Measurements from ENCODE around the gene ROR2.
"Not testable (repeated sequence)": the region's sequence is repeated elsewhere in the genome, so short reads cannot be mapped to it uniquely, and the experiment has no call there.

The ROR2 gene

DNA sequence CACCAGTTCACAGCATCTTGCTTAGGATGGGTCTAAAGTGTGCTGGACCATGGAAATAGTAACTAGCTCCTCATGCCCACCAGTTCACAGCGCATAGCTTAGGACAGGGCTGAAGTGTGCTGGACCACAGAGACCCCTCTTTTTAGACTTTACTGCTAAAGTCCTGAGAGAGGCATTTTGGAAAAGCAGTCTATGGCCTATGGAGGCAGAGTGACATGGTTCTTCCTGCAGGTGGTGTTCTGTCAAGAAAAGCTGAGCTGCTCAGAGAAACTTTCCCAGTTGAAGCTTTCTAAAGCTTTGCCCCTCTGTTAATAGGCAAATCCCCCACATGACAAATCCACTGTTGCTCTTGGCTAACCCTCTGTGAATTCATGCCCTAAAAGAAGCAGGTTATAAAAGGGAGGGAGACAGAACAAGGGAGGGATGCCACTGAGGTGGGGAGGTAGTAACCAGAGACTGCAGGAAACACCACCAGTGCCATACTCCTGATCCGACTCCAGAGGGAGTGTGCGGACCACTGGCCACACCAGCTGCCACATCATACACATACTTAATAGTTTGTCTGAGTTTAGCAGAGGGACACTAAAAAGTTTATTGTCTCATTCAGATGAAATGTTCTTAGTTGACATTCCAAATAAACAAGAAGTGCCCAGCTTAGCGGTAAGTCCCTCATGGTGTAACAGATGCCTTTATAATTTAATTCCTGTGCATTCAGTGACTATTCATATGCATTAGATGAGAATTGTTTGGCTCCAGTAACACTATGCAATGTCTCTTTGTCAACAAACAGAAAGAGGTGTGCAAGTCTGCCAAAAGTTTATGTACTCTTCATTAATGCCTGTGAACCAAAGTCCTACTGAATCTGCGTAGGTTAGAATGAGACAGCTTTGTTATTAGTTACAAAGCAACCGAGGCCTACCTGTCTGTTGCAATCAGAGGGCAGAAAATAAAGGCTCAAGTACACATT, 290.2 kb downstream of the ROR2 start:
- no peak for DNase-seq

DNA sequence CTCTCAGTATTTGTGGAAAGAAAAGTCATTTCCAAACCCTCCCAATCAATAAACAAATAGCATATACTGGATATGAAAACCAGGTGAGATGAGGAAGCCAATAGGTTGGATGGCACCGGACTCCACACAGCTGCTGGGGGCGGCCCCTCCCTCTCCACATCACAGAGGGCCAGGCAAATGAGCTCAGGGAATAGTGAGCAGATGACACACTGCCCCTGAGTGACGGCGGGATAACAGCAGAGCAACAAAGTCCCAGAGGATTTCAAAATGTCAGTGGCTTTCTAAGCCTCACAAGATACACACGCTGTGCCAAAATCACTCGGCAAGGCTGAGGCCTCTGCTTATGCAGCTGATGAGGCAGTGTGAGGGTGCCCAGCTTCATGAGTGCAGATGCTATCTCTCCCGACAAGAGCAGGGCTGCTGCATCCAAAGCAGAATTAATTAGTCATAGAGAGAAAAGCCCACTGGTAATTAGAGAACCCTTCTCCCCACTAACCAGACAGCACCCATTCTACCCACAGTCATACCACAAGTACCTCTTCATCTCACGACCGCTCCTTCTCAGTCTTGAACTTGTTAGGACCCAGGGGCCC, 291.4 kb downstream of the ROR2 start:
- DNase-seq: no peak

DNA sequence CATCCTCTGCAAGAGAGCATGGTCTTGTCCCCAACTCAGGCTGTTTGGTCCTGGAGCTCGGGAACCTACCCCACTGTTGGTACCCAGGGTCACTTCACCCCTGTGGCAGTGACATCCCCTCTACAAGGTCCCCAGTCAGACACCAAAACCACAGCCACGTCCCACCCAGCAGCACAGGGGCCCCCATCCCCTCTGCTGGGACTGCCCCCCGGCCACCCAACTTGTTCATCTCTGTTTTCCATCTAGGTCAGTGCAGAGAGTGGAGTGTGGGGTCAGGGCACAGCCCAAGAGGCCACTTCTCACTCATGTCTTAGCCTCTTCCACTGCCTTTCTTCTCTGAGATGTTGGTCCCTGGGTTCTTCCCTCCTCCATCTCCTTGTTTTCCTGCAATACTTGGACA, 292.5 kb downstream of the ROR2 start:
- DNase-seq: no peak

DNA sequence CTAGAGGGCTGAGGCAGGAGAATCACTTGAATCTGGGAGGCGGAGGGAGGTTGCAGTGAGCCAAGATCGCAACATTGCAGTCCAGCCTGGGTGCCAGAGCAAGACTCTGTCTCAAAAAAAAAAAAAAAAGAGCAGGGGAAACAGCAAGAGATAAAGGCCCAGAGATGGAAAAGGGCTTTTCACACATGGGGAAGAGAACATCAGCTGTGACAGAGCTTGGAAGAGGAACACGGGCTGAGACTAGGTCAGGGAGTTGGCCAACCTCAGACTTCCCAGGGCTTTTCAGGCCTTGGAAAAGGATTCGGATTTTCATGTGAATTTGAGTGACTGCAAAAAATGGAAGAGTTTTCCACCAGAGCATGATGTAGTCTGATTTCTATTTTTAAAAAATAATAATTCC, 294.4 kb downstream of the ROR2 start:
- no peak for DNase-seq

DNA sequence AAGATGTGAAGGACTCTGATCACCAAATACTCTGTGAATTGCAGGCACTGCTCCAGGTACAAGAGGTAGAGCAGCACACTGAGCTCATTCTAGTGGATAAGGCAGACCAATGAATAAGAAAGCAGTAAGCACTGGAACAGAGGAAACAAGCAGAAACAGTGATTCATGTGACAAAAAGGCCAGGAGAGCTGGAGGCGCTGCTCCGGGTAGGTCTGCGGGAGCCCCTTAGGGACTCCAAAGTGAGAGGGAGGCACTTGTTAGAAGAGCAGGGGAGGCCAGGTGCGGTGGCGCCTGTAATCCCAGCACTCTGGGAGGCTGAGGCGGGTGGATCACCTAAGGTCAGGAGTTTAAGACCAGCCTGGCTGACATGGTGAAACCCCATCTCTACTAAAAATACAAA, 294.8 kb downstream of the ROR2 start:
- DNase-seq: no peak

DNA sequence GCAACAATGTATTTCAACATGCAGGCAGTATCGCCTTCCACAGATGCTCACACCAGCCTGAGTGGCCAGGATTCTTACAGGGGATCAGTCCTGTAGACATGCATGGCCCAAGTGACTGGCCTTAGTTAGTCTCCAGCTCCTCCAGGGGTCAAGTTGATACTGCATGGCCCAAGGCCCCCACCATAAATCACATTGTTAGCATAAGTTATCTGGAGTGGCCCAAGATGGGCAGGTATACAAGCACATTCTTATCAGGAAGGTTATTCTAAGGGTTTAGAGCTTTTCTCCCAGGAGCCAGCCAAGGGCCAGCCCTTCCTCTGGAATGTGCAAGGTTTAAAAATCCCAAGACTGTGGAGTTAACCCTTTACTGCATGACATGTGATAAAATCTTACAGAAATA, 295.5 kb downstream of the ROR2 start:
- DNase-seq: no peak

DNA sequence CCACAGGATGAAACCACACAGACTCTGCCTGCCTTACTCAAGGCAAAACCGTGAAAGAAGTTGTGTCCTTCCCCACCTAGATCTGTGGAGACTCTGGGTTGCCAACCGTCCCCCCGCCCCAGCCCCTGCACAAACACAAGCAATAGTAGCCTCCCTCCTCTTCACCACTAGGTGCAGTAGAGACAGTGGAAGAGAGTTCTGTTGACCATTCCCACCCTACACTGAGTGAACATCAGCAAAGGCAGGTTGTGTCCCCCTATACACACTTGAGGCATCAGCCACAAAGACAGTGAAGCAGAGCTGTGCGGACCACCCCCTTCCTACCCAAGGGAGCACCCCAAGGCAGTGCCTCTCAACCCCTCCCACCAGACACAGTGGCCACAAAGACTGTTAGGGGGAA, 302.7 kb downstream of the ROR2 start:
- DNase-seq: no peak

DNA sequence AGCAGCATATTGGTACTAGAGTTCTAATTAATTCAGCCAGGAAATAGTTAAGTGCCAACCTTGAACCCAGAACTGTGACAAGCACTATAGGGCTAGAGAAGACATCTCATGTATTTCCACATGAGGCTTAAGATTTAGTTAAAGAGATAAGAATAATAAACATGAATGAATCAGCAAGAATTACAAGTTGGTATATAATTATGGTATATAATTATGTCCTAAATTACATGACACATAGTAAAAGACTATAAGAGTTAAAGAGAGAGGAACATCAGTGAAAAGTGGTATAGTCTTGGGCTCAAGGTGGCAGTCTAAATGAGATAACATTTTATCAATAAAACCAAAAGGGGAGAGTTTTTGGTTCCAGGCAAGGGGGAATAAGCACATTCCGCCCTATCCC, 303.3 kb downstream of the ROR2 start:
- no peak for DNase-seq

DNA sequence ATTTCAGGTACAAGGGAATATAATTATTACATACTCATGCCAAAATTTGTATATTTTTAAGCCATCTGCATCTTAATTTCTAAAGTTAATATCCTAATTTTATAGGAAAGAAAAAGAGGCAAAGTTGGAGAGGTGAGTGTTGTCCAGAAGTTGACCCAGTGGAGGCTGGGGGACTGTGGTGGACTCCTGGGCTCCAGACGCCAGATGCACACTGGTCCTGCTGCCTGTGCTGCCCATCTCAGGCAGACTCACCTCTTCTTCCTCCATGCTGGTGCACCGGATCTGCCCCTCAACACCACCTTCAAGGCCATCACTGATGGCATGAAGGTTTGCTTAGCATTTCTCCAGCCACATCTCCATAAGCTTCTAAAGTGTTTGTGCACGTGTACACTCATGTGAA, 305.6 kb downstream of the ROR2 start:
- no peak for DNase-seq

DNA sequence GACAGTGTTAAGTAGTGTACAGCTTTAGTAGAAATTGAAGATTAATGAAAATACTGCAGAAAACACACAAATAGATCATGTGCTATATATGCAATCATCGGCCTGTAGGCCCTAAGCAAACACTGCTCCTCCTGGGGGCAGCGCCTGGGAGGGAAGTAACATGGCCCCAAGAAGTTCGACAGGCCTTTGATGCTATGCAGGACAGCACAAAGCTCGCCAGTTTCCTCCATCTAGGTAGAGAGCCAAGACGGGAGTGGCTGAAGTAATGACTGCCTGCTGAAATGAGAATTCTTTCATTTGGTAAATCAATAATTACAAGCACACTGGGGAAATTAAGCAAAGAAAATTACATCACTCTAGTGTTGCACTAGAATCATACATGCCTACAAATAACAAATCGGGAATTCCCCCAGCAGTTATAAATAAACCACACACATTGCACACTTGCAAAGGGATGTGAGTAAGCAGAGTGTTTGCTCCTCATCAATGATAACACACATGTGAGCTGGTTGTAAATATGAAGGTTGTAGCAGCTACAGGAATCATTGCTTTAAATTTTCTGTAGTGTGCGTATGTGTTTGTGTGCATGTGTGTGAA, 306.4 kb downstream of the ROR2 start:
- no peak for DNase-seq

DNA sequence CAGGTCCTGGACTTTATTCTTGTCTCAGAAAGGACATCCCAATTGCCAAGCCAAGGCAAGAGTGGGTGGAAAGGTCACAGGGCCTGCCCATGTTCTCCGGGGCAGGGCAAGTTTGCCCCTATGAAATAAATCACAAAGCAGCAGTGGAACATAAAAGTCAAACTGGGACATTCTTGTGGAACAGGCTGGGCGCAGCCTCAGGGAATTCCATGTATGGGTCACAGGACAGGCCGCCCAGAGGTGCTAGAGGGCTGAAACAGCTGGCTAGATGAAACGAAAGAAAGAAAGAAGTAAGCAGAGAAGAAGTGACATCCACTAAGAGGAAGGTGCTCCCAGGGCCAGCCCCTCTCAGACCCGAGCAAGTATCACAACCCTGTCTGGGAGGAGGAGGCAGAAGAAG, 307.3 kb downstream of the ROR2 start:
- DNase-seq: no peak

DNA sequence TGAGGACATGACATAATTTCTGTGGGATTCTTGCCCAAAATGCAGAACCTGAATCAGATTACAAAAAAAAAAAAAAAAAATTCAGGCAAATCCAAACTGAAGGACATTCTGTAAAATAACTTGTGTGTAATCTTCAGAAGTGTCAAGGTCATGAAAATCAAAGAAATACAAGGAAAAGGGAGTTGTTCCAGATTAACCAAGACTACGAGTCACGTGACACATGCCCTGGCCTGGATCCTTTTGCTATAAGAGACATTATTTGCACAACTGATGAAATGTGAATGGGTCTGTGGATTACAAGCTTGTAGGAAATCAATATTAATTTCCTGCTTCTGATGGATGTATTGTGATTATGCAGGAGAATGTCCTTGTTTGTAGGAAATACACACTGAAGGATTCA, 309.6 kb downstream of the ROR2 start:
- DNase-seq: no peak

DNA sequence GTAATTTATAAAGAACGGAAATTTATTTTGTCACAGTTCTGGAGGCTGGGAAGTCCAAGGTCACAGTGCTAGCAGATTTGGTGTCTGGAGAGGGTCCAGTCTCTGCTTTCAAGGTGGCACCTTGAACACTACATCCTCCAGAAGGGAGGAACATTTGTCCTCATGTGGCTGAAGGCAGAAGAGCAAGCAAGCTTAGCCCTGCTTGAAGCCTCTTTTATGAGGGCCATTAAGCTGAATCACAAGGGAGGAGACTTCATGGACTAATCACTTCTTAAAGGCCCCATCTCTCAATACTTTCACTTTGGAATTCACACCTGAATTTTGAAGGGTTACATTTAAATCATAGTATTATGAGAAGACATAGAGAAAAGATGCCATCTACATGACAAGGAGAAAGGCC, 311.0 kb downstream of the ROR2 start:
- DNase-seq: no peak

DNA sequence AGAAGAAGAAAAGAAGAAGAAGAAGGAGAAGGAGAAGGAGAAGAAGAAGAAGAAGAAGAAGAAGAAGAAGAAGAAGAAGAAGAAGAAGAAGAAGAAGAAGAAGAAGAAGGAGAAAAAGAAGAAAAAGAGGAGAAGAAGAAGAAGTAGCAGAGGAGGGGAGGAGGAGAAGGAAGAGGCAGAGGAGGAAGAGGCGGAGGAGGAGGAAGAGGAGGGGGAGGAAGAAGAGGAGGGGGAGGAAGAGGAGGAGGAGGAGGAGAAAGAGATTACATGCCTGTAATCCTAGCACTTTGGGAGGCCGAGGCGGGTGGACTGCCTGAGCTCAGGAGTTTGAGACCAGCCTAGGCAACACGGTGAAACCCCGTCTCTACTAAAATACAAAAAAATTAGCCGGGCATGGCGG, 315.2 kb downstream of the ROR2 start:
- not testable (repeated sequence) for DNase-seq

DNA sequence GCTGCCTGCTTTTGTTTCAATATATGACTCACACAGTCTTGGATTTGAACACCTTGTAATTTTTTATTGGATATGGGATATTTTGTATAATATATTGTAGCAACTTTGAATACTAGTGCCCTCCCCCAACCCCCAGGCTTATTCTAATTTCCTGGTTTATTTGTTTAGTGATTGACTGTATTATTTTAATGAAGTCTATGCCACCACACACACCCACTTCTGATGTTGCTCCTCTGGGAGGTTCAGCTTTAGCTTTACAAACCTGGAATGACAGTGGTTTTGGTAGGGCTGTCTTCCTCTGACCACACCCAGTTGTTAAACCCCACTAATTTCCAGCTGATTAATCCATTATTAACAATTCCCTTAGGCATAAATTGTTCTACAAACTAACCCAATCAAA, 320.3 kb downstream of the ROR2 start:
- DNase-seq: no peak

DNA sequence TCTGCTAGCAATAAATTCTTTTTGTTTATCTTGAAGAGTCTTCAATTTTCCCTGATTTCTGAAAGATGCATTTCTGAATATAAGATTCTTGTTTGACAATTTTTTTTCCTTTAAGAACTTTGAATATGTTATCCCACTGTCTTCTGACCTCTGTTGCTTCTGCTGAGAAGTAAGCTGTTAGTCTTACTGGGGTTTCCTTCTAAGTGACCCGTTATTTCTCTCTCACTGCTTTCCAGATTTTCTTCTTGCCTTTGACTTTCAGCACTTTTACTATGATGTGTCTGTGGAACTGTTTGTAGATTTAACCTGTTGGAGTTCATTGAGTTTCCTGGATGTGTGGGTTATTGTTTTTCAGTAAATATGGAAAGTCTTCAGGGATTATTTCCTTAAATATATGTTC, 321.1 kb downstream of the ROR2 start:
- no peak for DNase-seq

DNA sequence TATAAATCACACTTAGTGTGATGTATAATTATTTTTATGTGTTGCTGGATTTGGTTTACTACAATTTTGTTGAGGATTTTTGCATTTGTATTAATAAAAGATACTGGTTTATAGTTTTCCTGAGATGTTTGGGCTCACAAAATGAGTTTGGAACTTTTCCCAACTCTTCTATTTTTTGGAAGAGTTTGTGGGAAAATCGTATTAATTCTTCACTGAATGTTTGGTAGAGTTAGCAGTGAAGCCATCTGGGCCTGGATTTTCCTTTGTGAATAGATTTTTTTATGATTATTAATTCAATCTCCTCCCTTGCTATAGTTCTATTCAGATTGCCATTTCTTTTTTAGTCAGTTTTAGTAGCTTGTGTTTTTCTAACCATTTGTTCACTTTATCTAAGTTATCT, 324.7 kb downstream of the ROR2 start:
- no peak for DNase-seq

DNA sequence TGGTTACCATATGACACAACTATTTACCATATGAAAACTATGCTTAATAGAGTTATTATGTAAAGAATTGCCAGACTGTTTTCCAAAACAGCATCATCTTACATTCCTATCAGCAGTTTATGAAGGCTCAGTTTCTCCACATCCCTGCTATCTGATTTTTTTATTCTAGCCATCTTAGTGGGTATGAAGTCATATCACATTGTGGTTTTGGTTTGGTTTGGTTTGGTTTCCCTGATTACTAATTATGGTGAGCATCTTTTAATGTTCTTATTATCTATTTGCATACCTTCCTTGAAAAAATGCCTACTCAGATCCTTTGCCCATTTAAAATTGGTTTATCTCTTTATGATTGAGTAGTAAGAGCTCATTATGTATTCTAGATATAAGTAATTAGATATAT, 327.0 kb downstream of the ROR2 start:
- no peak for DNase-seq

DNA sequence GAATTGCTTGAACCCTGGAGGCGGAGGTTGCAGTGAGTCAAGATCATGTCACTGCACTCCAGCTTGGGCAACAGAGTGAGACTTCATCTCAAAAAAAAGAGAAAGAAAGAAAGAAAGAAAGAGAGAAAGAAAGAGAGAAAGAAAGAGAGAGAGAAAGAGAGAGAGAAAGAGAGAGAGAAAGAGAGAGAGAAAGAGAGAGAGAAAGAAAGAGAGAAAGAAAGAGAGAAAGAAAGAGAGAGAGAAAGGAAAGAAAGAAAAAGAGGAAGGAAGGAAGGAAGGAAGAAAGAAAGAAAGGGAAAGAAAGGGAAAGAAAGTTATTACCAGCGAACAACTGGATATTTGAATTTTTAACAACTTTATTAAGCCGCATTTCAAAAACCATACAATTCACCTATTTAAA, 327.9 kb downstream of the ROR2 start:
- DNase-seq: not testable (repeated sequence)

DNA sequence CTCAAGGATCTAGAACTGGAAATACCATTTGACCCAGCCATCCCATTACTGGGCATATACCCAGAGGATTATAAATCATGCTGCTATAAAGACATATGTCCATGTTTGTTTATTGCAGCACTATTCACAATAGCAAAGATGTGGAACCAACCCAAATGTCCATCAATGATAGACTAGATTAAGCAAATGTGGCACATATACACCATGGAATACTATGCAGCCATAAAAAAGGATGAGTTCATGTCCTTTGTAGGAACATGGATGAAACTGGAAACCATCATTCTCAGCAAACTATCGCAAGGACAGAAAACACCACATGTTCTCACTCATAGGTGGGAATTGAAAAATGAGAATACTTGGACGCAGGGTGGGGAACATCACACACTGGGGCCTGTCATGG, 336.0 kb downstream of the ROR2 start:
- not testable (repeated sequence) for DNase-seq

DNA sequence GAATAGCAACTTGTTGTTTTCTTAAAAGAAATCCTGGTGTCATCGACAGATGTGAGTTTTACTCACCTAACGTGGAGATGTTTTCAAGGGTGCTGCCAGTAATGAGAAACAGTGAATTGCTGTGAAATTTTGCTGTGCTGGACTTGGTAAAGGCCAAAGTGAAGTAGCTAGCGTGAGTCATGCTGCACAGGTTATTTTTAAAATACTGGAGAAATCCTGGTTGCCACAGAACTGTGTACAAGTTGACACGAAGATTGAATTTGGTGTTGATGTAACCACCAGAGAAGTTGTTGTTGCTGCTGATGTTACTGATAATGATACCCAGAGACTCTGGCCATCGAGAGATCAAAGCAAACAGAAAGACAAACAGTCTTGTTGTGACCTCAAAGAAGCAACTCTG, 338.4 kb downstream of the ROR2 start:
- DNase-seq: no peak

DNA sequence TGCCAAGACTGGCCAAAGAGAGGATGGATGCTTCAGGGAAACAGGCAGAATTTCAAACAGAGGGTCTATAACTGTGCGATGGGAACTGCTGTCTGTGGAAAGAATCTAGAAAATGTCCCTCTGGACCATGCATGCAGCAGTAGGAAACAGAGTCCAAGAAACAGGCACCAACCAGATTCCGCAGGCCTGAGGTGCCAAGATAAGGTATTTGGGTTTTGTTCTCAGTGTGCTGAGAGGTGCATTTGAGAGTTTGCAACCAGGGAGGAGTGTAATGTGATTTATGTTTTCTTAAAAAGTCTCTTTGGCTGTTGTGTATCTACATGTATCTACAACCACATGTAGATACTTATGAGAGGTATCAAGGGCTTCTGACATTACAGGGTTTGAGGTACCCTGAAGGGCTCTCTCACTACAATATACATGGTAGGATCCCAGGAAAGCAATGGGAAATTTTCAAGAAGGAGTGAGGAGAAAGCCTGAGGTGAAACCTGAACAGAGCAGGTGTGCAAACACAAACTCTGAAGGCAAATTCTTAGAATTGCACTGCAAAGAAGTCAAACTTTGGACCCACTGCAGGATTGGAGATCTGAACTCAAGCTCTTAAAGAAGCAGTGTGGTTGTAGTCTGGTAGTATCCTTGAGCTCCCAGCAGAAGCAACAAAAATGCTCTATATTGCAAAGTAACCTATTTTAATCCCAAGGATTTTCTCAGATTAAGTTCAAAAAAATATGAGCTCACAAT, 343.6 kb downstream of the ROR2 start:
- no peak for DNase-seq

DNA sequence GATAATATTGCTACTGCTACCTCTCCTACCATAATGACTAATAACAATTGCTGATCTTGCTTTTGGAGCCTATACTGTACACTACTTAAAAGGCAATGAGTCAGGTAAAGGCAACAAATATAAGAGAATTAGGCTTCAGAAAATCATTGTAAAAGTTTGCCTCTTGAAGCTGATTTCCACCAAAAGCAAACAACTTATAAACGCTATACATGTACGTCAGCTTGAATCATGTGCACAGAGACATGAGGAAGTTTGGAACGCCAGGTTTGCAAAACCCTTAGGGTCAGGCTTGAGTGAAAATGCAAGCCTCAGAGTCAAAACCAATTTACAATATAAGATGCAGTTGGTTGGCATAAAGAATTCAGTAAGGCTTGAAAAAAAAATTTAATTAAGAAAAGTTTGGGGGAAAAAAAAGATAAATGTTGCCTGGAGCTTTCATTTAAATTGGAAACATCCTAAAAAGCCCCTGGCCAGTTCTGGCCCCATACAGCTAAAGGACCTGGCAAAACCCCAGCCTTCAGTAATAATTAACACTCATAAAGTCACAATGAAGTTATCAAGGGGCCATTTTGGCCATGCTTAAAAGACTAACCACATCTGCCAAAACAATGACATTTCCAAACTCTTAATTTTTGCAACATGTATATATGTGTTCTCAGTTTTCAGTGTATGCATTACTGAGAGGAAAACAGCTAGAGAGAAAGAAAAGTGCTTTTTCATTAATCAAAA, 345.4 kb downstream of the ROR2 start:
- DNase-seq: no peak

Data from stimulated activated CD4-positive, alpha-beta T cell treated with anti-CD3 and anti-CD28 coated beads, Interleukin-2, amount 100 ng/mL, for 24 hours (primary cell).